NT2/D1 (cell line): ENCODE measurements around the gene PNPLA6.
A peak's percentile ranks its signal among the peaks of the same experiment; 100 is the strongest.

Experiments
- DNase-seq: peaks from one replicate; pipeline ENCODE4 v3.0.0-alpha.2; 2011; ENCODE audit warnings: low read depth, low spot score
- H3K27me3 ChIP-seq: 2 replicates; pipeline ENCODE4 v1.6.0; 2011; ENCODE audit warnings: mild to moderate bottlenecking; ENCODE audit not compliant: insufficient read length, insufficient read depth
- H3K36me3 ChIP-seq: 2 replicates; pipeline ENCODE4 v1.6.1; 2011; ENCODE audit warnings: mild to moderate bottlenecking, low read length, mixed read lengths; ENCODE audit not compliant: insufficient read depth, insufficient read length
- H3K4me1 ChIP-seq: 2 replicates; pipeline ENCODE4 v1.5.1; 2011; ENCODE audit not compliant: insufficient read depth, insufficient read length
- H3K4me3 ChIP-seq: 2 replicates; pipeline ENCODE4 v1.5.1; 2011; ENCODE audit warnings: low read depth; ENCODE audit not compliant: insufficient read length
- H3K9ac ChIP-seq: 2 replicates; pipeline ENCODE4 v1.6.0; 2011; ENCODE audit warnings: low read depth; ENCODE audit not compliant: insufficient read length
- H3K9me3 ChIP-seq: 2 replicates; pipeline ENCODE4 v1.5.1; 2011; ENCODE audit warnings: mild to moderate bottlenecking, low read length; ENCODE audit not compliant: insufficient read depth
- SUZ12 ChIP-seq: IDR thresholded peaks from 2 replicates; pipeline ENCODE4 v1.6.1; 2011; ENCODE audit not compliant: insufficient read length, insufficient read depth; ENCODE audit errors: extremely low read depth
- YY1 ChIP-seq: IDR thresholded peaks from 2 replicates; pipeline ENCODE4 v1.6.1; 2011; ENCODE audit not compliant: insufficient read length, insufficient read depth
- ZNF274 ChIP-seq: IDR thresholded peaks from 2 replicates; pipeline ENCODE4 v1.6.1; 2011; ENCODE audit warnings: mild to moderate bottlenecking, low read depth, low read length

The PNPLA6 gene

DNA sequence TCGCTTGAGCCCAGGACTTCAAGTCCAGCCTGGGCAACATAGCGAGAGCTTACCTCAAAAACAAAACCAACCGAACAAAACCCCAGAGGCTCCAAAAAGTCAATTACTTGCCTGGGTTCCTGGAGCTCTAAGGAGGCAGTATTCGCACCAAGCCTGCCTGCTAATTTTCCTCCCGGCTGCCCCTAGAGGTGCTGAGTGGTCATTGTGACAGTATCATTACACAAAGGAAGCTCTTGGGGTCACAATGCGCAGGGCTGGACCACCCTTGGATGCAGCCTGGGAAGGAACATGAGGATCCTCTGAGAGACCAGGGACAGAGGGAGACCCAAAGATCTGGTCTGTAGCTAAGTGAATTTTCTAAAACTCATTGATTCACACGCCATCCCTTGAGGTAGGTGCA, 38.2 kb upstream of the PNPLA6 start:
- DNase-seq: no peak
- H3K9ac ChIP-seq: no peak overlapping the region
- no peak for TF ChIP-seq ZNF274
- no peak for TF ChIP-seq YY1
- TF ChIP-seq SUZ12: no peak

DNA sequence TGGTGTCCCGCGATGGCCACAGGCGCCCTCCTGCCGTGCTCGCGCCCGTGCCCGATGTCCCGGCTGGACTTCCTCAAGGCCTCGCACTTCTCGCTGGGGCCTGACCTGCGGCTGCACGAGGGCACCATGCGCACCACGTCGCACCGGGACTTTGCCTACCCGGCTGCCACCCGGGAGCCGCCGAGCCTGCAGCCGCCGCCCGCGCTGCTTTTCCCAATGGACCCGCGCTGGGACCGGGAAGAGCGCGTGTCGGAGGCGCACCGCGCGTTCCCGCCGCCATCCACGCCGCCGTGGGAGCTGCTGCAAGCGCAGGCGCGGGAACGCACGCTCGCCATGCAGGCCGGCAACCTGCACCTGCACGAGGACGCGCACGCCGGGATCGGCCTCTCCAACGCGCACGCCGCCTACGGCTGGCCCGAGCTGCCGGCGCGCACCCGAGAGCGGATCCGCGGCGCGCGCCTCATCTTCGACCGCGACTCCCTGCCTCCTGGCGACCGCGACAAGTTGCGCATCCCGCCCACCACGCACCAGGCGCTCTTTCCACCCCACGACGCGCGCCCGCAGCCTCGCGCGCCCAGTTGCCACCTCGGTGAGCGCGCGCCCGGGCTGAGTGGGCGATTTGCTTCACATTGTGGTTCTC, 34.6 kb upstream of the PNPLA6 start:
- Histone ChIP-seq H3K9ac (peak overlapping the region; percentile 72), H3K4me1 (peaks cover 10% of the 10 kb centered on the region), H3K27me3 (peaks cover 44% of the 10 kb centered on the region), H3K36me3 (no peaks in the 10 kb centered on the region), H3K4me3 (peak overlapping the region; percentile 43), H3K9me3 (no peaks in the 10 kb centered on the region)
- TF ChIP-seq YY1 (no peak), SUZ12 (no peak), ZNF274 (no peak)
- DNase-seq: peak; percentile 55

More for the DNA sequence above, 38.2 kb upstream of the PNPLA6 start:
- no peak overlapping the region for H3K4me3 ChIP-seq
- no peaks in the 10 kb centered on the region for H3K36me3 ChIP-seq
- peaks cover 29% of the 10 kb centered on the region for H3K27me3 ChIP-seq
- H3K4me1 ChIP-seq: peaks cover 13% of the 10 kb centered on the region
- H3K9me3 ChIP-seq: no peaks in the 10 kb centered on the region

DNA sequence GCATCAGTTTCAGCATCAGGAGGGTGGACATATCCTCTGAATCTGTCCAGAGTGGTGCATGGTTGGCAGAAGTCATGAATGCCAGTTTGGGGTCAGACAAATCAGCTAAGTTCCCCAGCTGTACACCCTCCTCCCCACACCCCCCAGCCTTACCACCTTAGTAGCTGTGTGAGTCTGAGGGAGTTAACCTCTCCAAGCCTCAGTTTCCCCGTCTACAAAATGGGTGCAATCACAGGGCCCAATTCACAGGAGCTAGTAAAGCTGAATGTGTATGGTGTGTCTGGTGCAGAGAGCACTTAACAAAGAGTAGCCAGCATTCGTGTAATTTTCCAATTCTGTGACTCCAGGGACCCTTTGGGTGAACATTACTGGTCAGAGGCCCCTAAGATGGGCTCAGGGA, 33.0 kb upstream of the PNPLA6 start:
- Histone ChIP-seq H3K4me3 (no peak overlapping the region), H3K9ac (no peak overlapping the region), H3K36me3 (no peaks in the 10 kb centered on the region), H3K9me3 (no peaks in the 10 kb centered on the region), H3K4me1 (peaks cover 14% of the 10 kb centered on the region), H3K27me3 (peaks cover 44% of the 10 kb centered on the region)
- TF ChIP-seq ZNF274 (no peak), YY1 (no peak), SUZ12 (no peak)
- no peak for DNase-seq

DNA sequence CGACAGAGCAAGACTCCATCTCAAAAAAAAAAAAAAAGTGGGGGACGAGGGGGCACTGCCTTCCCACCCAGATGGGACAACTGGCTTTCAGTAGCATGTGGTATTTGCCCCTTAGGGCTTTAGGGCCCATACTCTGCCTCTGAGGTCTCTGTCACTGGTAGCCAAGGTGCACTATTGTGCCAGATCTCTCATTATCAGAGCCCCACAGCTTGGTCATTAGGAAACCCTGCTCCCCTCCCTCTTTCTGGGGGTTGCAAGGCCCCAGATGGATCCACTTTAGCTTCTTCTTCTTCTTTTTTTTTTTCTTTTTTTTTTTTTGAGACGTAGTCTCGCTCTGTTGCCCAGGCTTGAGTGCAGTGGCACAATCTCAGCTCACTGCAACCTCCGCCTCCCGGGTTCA, 30.8 kb upstream of the PNPLA6 start:
- no peak for DNase-seq
- Histone ChIP-seq H3K4me3 (no peak overlapping the region), H3K4me1 (peaks cover 22% of the 10 kb centered on the region), H3K9me3 (no peaks in the 10 kb centered on the region), H3K36me3 (no peaks in the 10 kb centered on the region), H3K27me3 (peaks cover 39% of the 10 kb centered on the region), H3K9ac (no peak overlapping the region)
- TF ChIP-seq SUZ12: no peak
- no peak for TF ChIP-seq YY1

DNA sequence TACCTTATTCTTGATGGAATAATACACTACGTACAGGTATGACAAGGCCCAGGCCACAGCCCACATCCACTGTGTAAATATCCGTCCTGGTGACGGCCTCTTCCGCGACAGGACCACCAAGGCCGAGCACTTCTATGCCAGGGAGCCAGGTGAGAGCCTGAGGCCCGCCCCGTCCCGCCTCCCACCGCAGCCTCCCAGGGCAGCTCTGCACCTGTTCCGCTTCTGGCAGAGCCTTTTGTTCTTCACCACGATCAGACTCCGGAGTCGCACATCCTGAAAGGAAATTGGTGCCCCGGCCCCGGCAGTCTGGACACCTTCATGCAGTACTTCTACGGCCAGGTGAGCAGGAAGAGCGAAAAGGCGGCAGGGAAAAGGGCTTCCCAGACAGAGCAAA, 30.2 kb upstream of the PNPLA6 start:
- no peak for DNase-seq
- no peak overlapping the region for H3K9ac ChIP-seq

DNA sequence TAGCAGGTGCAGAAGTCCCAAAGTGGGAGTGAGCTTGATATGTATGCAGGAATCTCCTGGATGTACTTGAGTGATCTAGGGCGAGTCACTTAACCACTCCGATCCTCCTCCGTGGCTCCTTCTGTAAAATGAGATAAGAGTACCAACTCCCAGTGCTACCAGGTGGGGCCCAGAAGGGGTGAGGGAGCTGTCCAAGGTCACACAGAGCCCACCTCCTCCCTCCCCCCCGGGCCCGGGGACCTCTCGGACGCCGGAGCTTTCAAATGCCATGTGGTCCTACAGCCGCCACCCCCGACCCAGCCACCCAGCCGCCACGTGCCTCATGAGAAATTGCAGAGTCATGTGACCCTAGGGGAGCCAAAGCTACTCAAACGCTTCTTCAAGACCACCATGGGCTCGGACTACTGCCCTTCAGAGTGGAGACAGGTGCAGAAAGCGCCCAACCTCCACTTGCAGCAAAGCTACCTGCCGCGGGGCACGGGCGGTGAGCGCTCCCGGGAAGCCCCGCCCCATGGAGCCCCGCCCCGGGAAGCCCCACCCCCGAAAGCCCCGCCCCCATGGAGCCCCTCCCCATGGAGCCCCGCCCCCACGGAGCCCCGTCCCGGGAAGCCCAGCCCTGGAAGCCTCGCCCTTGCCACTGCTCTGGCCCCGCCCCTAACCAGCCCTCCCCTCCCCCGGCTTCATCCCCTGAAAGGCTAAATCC, 29.7 kb upstream of the PNPLA6 start:
- Histone ChIP-seq H3K9ac (no peak overlapping the region), H3K4me3 (peak overlapping the region; percentile 30), H3K27me3 (peaks cover 29% of the 10 kb centered on the region), H3K9me3 (no peaks in the 10 kb centered on the region), H3K36me3 (no peaks in the 10 kb centered on the region), H3K4me1 (peaks cover 18% of the 10 kb centered on the region)
- no peak for DNase-seq
- TF ChIP-seq SUZ12: no peak
- no peak for TF ChIP-seq ZNF274

More for the DNA sequence above, 30.2 kb upstream of the PNPLA6 start:
- no peaks in the 10 kb centered on the region for H3K9me3 ChIP-seq
- peaks cover 34% of the 10 kb centered on the region for H3K27me3 ChIP-seq
- H3K36me3 ChIP-seq: no peaks in the 10 kb centered on the region
- no peak for TF ChIP-seq SUZ12
- TF ChIP-seq ZNF274: no peak
- TF ChIP-seq YY1: no peak
- no peak overlapping the region for H3K4me3 ChIP-seq
- peaks cover 22% of the 10 kb centered on the region for H3K4me1 ChIP-seq
